Measurements from ENCODE around the gene KAZN.

KAZN gene

DNA sequence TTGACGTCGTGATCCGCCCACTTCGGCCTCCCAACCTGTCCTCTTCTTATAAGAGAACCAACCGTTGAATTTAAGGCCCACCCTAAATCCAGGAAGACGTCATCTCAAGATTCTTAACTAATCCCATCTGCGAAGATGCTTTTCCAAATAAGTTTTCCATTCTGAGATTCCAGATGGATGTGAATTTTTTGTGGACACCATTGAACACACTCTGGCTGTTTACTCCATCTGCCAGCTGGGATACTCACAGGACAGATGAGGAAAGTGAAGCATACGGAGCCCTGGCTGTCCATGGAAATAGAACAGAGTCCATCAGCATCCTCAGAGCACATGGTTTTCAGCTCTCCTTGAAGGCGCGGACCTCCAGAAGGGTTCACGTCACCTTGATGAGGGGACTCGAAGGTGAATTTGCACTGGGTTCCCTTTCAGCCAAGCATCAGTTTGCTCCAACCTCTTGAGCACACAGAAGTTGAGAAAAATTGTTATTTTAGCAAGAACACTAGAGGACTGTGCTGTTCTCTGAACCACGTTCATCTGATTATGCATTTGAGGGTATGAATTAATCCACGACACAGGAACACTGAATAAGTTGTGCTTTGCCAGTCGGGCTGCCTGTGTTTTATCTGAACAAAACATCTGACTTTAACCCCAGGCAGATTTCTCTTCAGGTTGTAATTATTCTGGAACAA is 68.6 kb downstream of the KAZN start:
- H3K36me3 ChIP-seq (ENCODE audit: insufficient read depth, low read length) = no peaks in the 10 kb centered on the region
- H3K79me2 ChIP-seq (ENCODE audit: insufficient read depth, low read length) = no peaks in the 10 kb centered on the region
- no peaks in the 10 kb centered on the region for H4K20me1 ChIP-seq (ENCODE audit: insufficient read depth, low read length, poor library complexity, severe bottlenecking)
- H3K27me3 ChIP-seq (ENCODE audit: insufficient read depth, low read length, poor library complexity, severe bottlenecking) = no peaks in the 10 kb centered on the region
- H2AFZ ChIP-seq (ENCODE audit: low read length) = no peak overlapping the region
- no peak overlapping the region for H3K4me3 ChIP-seq (ENCODE audit: low read length, poor library complexity, severe bottlenecking)
- no peak overlapping the region for H3K9ac ChIP-seq (ENCODE audit: low read depth, low read length, poor library complexity, severe bottlenecking)
- no peaks in the 10 kb centered on the region for H3F3A ChIP-seq (ENCODE audit: low read depth)
- TF ChIP-seq, protein P1, sequence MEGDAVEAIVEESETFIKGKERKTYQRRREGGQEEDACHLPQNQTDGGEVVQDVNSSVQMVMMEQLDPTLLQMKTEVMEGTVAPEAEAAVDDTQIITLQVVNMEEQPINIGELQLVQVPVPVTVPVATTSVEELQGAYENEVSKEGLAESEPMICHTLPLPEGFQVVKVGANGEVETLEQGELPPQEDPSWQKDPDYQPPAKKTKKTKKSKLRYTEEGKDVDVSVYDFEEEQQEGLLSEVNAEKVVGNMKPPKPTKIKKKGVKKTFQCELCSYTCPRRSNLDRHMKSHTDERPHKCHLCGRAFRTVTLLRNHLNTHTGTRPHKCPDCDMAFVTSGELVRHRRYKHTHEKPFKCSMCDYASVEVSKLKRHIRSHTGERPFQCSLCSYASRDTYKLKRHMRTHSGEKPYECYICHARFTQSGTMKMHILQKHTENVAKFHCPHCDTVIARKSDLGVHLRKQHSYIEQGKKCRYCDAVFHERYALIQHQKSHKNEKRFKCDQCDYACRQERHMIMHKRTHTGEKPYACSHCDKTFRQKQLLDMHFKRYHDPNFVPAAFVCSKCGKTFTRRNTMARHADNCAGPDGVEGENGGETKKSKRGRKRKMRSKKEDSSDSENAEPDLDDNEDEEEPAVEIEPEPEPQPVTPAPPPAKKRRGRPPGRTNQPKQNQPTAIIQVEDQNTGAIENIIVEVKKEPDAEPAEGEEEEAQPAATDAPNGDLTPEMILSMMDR (conservative IDR thresholded peaks at IDR 0.05; ENCODE audit: low read length) = no peak
- TF ChIP-seq EZH2phosphoT487 (IDR thresholded peaks at IDR 0.05; ENCODE audit: borderline replicate concordance) = no peak
- no peaks in the 10 kb centered on the region; the same call in 1 of the 2 replicates for H3K9me3 ChIP-seq (ENCODE audit: insufficient read depth, low read depth, low read length)
- no peaks in the 10 kb centered on the region for H3K4me1 ChIP-seq (ENCODE audit: insufficient read depth, low read length, poor library complexity, severe bottlenecking)
- no peak overlapping the region for H3K4me2 ChIP-seq (ENCODE audit: low read depth, low read length, poor library complexity, severe bottlenecking)
- no peaks in the 10 kb centered on the region for H3K9me2 ChIP-seq (replicated peaks; ENCODE audit: low read depth, low read length)

DNA sequence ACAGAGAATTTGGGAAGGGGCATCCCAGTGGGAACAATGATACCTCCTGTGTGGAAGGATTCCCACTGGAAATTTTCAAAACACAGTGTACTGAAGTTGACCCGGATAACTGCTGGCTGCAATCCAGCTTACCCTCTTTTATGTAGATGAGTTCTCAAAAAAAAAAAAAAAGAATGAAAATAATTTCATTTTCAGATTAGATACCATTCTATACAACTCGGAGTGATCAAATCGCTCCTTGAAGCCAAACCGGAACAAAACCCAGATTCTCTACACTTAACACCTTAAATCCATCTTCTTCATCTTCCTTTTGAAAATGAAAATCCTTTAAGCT is 69.1 kb downstream of the KAZN start:
- TF ChIP-seq EZH2phosphoT487 (IDR thresholded peaks at IDR 0.05; ENCODE audit: borderline replicate concordance) = no peak
- TF ChIP-seq, protein P1 (conservative IDR thresholded peaks at IDR 0.05; ENCODE audit: low read length) = no peak
- Histone ChIP-seq H3K79me2 (ENCODE audit: insufficient read depth, low read length) (no peaks in the 10 kb centered on the region), H3K4me1 (ENCODE audit: insufficient read depth, low read length, poor library complexity, severe bottlenecking) (no peaks in the 10 kb centered on the region), H3K27me3 (ENCODE audit: insufficient read depth, low read length, poor library complexity, severe bottlenecking) (no peaks in the 10 kb centered on the region), H3K9me2 (replicated peaks; ENCODE audit: low read depth, low read length) (no peaks in the 10 kb centered on the region), H3K36me3 (ENCODE audit: insufficient read depth, low read length) (no peaks in the 10 kb centered on the region), H4K20me1 (ENCODE audit: insufficient read depth, low read length, poor library complexity, severe bottlenecking) (no peaks in the 10 kb centered on the region), H2AFZ (ENCODE audit: low read length) (no peak overlapping the region), H3K4me2 (ENCODE audit: low read depth, low read length, poor library complexity, severe bottlenecking) (no peak overlapping the region), H3K4me3 (ENCODE audit: low read length, poor library complexity, severe bottlenecking) (no peak overlapping the region), H3F3A (ENCODE audit: low read depth) (no peaks in the 10 kb centered on the region), H3K9ac (ENCODE audit: low read depth, low read length, poor library complexity, severe bottlenecking) (no peak overlapping the region), H3K9me3 (ENCODE audit: insufficient read depth, low read depth, low read length) (no peaks in the 10 kb centered on the region; the same call in 1 of the 2 replicates)

DNA sequence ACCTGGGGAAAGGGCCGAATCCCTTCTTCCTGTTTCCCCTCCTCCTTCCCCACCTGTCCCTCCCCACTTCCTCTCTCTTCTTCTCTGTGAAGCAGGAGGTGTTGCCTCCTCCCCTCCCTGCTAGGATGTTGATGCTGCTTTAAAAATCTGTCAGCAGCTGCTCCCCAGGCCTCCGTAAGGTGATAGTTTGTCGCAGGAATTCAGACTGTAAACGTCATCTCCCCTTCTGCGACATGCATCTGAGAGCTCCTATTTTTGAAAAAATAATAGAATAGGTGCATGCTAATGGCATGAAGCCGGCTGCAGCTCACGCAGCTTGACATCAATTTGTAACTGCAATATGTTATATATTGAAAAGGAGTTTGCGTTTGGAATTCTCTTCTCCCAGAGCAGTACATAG is 70.1 kb downstream of the KAZN start:
- Histone ChIP-seq H3K9me2 (replicated peaks; ENCODE audit: low read depth, low read length) (no peaks in the 10 kb centered on the region), H3F3A (ENCODE audit: low read depth) (no peaks in the 10 kb centered on the region)

More for the DNA sequence above, 70.1 kb downstream of the KAZN start:
- Histone ChIP-seq H3K4me1 (ENCODE audit: insufficient read depth, low read length, poor library complexity, severe bottlenecking) (no peaks in the 10 kb centered on the region), H3K9me3 (ENCODE audit: insufficient read depth, low read depth, low read length) (no peaks in the 10 kb centered on the region; the same call in 1 of the 2 replicates), H2AFZ (ENCODE audit: low read length) (no peak overlapping the region), H3K36me3 (ENCODE audit: insufficient read depth, low read length) (no peaks in the 10 kb centered on the region), H3K4me3 (ENCODE audit: low read length, poor library complexity, severe bottlenecking) (no peak overlapping the region), H3K79me2 (ENCODE audit: insufficient read depth, low read length) (no peaks in the 10 kb centered on the region), H3K27me3 (ENCODE audit: insufficient read depth, low read length, poor library complexity, severe bottlenecking) (no peaks in the 10 kb centered on the region), H3K4me2 (ENCODE audit: low read depth, low read length, poor library complexity, severe bottlenecking) (no peak overlapping the region), H3K9ac (ENCODE audit: low read depth, low read length, poor library complexity, severe bottlenecking) (no peak overlapping the region), H4K20me1 (ENCODE audit: insufficient read depth, low read length, poor library complexity, severe bottlenecking) (no peaks in the 10 kb centered on the region)
- TF ChIP-seq, protein P1 (conservative IDR thresholded peaks at IDR 0.05; ENCODE audit: low read length) = no peak
- TF ChIP-seq EZH2phosphoT487 (IDR thresholded peaks at IDR 0.05; ENCODE audit: borderline replicate concordance) = no peak
